SU-DHL-6 (cell line): ENCODE data around the gene OPN3.

Experiments used
- H2AFZ ChIP-seq: fragments of 200-600 bp; sonication (generic); 2 replicates; pipeline ENCODE4 v1.6.1; 2014; ENCODE audit warnings: low read depth, mild to moderate bottlenecking, moderate library complexity, mixed read lengths, antibody characterized with exemption, low read length; ENCODE audit not compliant: severe bottlenecking
- H3F3A ChIP-seq: fragments of 200-600 bp; shearing (Covaris generic); 2 replicates; pipeline ENCODE4 v1.6.0; 2016; ENCODE audit warnings: antibody characterized with exemption, mild to moderate bottlenecking; ENCODE audit not compliant: insufficient read depth
- H3K27ac ChIP-seq: fragments of 200-600 bp; sonication (generic); 2 replicates; pipeline ENCODE4 v1.5.1; 2016; ENCODE audit warnings: low read depth, mild to moderate bottlenecking, low read length, moderate library complexity, mixed read lengths
- H3K27me3 ChIP-seq: fragments of 200-600 bp; sonication (generic), shearing (Covaris generic); 2 replicates; pipeline ENCODE4 v1.6.0; 2014; ENCODE audit warnings: mild to moderate bottlenecking, low read length
- H3K36me3 ChIP-seq: fragments of 200-600 bp; sonication (generic); 2 replicates; pipeline ENCODE4 v1.6.1; 2014; ENCODE audit warnings: mild to moderate bottlenecking, low read length, mixed read lengths
- H3K4me2 ChIP-seq: fragments of 300-600, 200-600 bp; shearing (Covaris generic), sonication (generic); 2 replicates; pipeline ENCODE4 v1.6.0; 2014; ENCODE audit warnings: low read length, low read depth, mild to moderate bottlenecking; ENCODE audit not compliant: poor library complexity, severe bottlenecking
- H3K4me3 ChIP-seq: fragments of 200-600 bp; sonication (generic); 2 replicates; pipeline ENCODE4 v1.5.1; 2014; ENCODE audit warnings: antibody characterized with exemption, low read length, mild to moderate bottlenecking, mixed read lengths; ENCODE audit not compliant: insufficient read depth, poor library complexity, severe bottlenecking
- H3K79me2 ChIP-seq: fragments of 200-600 bp; sonication (generic); 2 replicates; pipeline ENCODE4 v1.6.1; 2014; ENCODE audit warnings: mild to moderate bottlenecking, low read length, moderate library complexity; ENCODE audit not compliant: insufficient read depth
- H3K9ac ChIP-seq: fragments of 200-600 bp; sonication (generic); 2 replicates; pipeline ENCODE4 v1.7.0; 2014; ENCODE audit warnings: mild to moderate bottlenecking, low read length
- H3K9me2 ChIP-seq: fragments of 200-600 bp; sonication (generic); replicated peaks from 2 replicates; pipeline ENCODE4 v1.6.1; 2014; ENCODE audit warnings: low read length; ENCODE audit not compliant: insufficient read depth
- H3K9me3 ChIP-seq: fragments of 200-600 bp; sonication (generic); 2 replicates; pipeline ENCODE4 v1.6.1; 2014; ENCODE audit warnings: low read length, mixed read lengths; ENCODE audit not compliant: insufficient read depth
- H4K20me1 ChIP-seq: fragments of 200-600 bp; sonication (generic); 2 replicates; pipeline ENCODE4 v1.6.1; 2014; ENCODE audit warnings: low read depth, mild to moderate bottlenecking, antibody characterized with exemption, low read length, moderate library complexity, mixed read lengths
- EZH2phosphoT487 ChIP-seq: fragments of 200-600 bp; sonication (generic), shearing (Covaris generic); conservative IDR thresholded peaks from 2 replicates; pipeline ENCODE4 v1.6.1; 2018; ENCODE audit warnings: mild to moderate bottlenecking, antibody characterized with exemption, low read length, moderate library complexity, mixed read lengths
- TF ChIP-seq, protein P1 (sequence below): fragments of 200-600 bp; sonication (generic); IDR thresholded peaks from one replicate; pipeline ENCODE4 v1.5.1; 2017; ENCODE audit warnings: antibody characterized with exemption, mild to moderate bottlenecking, low read length, moderate library complexity; ENCODE audit not compliant: insufficient read depth, poor library complexity, severe bottlenecking

The OPN3 gene

DNA sequence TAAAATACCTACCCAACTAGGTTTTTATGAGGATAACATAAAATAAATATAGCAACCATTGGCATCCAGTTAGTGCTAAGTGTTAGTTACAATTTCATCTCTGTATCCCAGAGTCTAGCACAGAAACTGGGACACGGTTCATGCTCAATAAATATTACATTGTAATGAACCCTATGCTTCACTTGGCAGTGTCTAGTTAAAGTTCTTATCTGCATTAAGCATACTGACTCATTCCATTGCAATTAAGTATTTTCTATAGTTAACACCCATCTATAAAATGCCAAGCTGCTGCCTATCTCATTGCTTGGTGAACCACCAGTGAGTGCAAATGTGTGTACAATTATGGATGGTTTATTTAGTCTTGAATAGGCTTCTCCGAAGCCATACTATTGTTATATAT, 15.2 kb downstream of the OPN3 start:
- Histone ChIP-seq H3K4me2 (no peak overlapping the region), H4K20me1 (no peaks in the 10 kb centered on the region), H3K27ac (no peak overlapping the region), H3K27me3 (no peaks in the 10 kb centered on the region), H3F3A (peaks cover 6% of the 10 kb centered on the region; the same call in 1 of the 2 replicates), H3K79me2 (no peaks in the 10 kb centered on the region), H3K9me3 (no peaks in the 10 kb centered on the region), H3K4me3 (no peak overlapping the region), H2AFZ (no peak overlapping the region), H3K36me3 (no peaks in the 10 kb centered on the region), H3K9me2 (no peaks in the 10 kb centered on the region), H3K9ac (no peak overlapping the region)
- TF ChIP-seq, protein P1, sequence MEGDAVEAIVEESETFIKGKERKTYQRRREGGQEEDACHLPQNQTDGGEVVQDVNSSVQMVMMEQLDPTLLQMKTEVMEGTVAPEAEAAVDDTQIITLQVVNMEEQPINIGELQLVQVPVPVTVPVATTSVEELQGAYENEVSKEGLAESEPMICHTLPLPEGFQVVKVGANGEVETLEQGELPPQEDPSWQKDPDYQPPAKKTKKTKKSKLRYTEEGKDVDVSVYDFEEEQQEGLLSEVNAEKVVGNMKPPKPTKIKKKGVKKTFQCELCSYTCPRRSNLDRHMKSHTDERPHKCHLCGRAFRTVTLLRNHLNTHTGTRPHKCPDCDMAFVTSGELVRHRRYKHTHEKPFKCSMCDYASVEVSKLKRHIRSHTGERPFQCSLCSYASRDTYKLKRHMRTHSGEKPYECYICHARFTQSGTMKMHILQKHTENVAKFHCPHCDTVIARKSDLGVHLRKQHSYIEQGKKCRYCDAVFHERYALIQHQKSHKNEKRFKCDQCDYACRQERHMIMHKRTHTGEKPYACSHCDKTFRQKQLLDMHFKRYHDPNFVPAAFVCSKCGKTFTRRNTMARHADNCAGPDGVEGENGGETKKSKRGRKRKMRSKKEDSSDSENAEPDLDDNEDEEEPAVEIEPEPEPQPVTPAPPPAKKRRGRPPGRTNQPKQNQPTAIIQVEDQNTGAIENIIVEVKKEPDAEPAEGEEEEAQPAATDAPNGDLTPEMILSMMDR, result no peak
- TF ChIP-seq EZH2phosphoT487, result no peak

GRCh38 chr1:241622669-241623068, 17.5 kb downstream of the OPN3 start:
- H3K27me3 ChIP-seq, result no peaks in the 10 kb centered on the region
- TF ChIP-seq EZH2phosphoT487, result no peak
- TF ChIP-seq, protein P1, result no peak

GRCh38 chr1:241617426-241617825, 22.7 kb downstream of the OPN3 start:
- no peak overlapping the region for H3K27ac ChIP-seq

More at GRCh38 chr1:241622669-241623068, 17.5 kb downstream of the OPN3 start:
- Histone ChIP-seq H3K4me3 (no peak overlapping the region), H3F3A (peaks cover 1% of the 10 kb centered on the region; the same call in 1 of the 2 replicates), H3K36me3 (no peaks in the 10 kb centered on the region), H3K9me2 (no peaks in the 10 kb centered on the region), H3K27ac (no peak overlapping the region), H2AFZ (no peak overlapping the region), H3K4me2 (no peak overlapping the region), H3K79me2 (no peaks in the 10 kb centered on the region), H3K9ac (no peak overlapping the region), H4K20me1 (no peaks in the 10 kb centered on the region), H3K9me3 (no peaks in the 10 kb centered on the region)

More at GRCh38 chr1:241617426-241617825, 22.7 kb downstream of the OPN3 start:
- no peaks in the 10 kb centered on the region for H4K20me1 ChIP-seq
- no peaks in the 10 kb centered on the region for H3K36me3 ChIP-seq
- no peak for TF ChIP-seq EZH2phosphoT487
- TF ChIP-seq, protein P1, result no peak
- no peak overlapping the region for H3K4me3 ChIP-seq
- H3K79me2 ChIP-seq, result no peaks in the 10 kb centered on the region
- H3K9me3 ChIP-seq, result no peaks in the 10 kb centered on the region
- no peak overlapping the region for H3K9ac ChIP-seq
- H3K9me2 ChIP-seq, result no peaks in the 10 kb centered on the region
- H3K4me2 ChIP-seq, result no peak overlapping the region
- no peaks in the 10 kb centered on the region for H3K27me3 ChIP-seq
- no peak overlapping the region for H2AFZ ChIP-seq
- H3F3A ChIP-seq, result no peaks in the 10 kb centered on the region
